Uterus (tissue), 4 donors: ENCODE results near the gene SGF29. TPM values are rescaled to one million over a fixed set of nuclear protein-coding genes. Genes with fewer than 3 reads are reported as not detected.
A peak's percentile ranks its signal among the peaks of the same experiment; 100 is the strongest.
"Not testable (repeated sequence)": the region's sequence is repeated elsewhere in the genome, so short reads cannot be mapped to it uniquely, and the experiment has no call there.

Source experiments
- DNase-seq, 2 donors: peaks; one replicate each; pipeline ENCODE4 v3.0.0-alpha.2; 2019 to 2020
- H3K27ac ChIP-seq, 2 donors: fragments of 200-600 bp; sonication (generic); 1 replicate in 1 of 2; 2 replicates in 1 of 2; pipeline ENCODE4 v1.5.1; 2016 to 2018
- H3K27me3 ChIP-seq, 2 donors: fragments of 200-600 bp; sonication (generic); one replicate each; pipeline ENCODE4 v1.5.1; 2018 to 2019; ENCODE audit warnings: control low read depth in 1 of 2
- H3K36me3 ChIP-seq, 2 donors: fragments of 200-600 bp; sonication (generic); one replicate each; pipeline ENCODE4 v1.5.1; 2019; ENCODE audit warnings: control low read depth in 1 of 2
- H3K4me1 ChIP-seq, 2 donors: fragments of 200-600 bp; sonication (generic); one replicate each; pipeline ENCODE4 v1.5.1; 2018 to 2019; ENCODE audit warnings: control low read depth in 1 of 2
- H3K4me3 ChIP-seq, 2 donors: fragments of 200-600 bp; sonication (generic); 1 replicate in 1 of 2; 2 replicates in 1 of 2; pipeline ENCODE4 v1.5.1; 2018 to 2019; ENCODE audit warnings: mild to moderate bottlenecking in 1 of 2
- H3K9me3 ChIP-seq, 2 donors: fragments of 200-600 bp; sonication (generic); one replicate each; pipeline ENCODE4 v1.5.1; 2019; ENCODE audit warnings: control low read depth in 1 of 2
- POLR2A ChIP-seq, 2 donors: fragments of 450-650 bp; IDR thresholded peaks; one replicate each; pipeline ENCODE4 v1.6.1; 2016; ENCODE audit warnings: antibody characterized with exemption in 2 of 2, mild to moderate bottlenecking in 1 of 2, moderate library complexity in 1 of 2
- intact Hi-C: fragments of 100-400 bp; cut with DNase I; formaldehyde crosslinking; loops from one replicate; pipeline ENCODE4 v1.15.1; 2023; ENCODE audit warnings: low total_unique reads
- total RNA-seq, 4 donors: library from RNA; depleted of rRNA in 3 of 4; stranded (reverse); fragments of >200 nt in 3 of 4; gene quantifications; one replicate each; pipeline versions ENCODE4 v1.1.0 to v1.2.4, GENCODE V29; 2014 to 2023
- TF ChIP-seq, protein P1 (sequence below), 4 experiments: fragments of 200-600 bp in 2 of 4; fragments of 450-650 bp in 2 of 4; sonication (generic) in 2 of 4; IDR thresholded peaks; one replicate each; pipeline ENCODE4 v1.5.1; 2016 to 2019; ENCODE audit warnings: antibody characterized with exemption in 4 of 4, mild to moderate bottlenecking in 2 of 4, moderate library complexity in 1 of 4
- donor health status: DM: yes; HTN: yes; CAD: no.

The SGF29 gene
- total RNA-seq, 4 donors from 2014 or later: 13.2 to 45.3 (median 29.1) TPM

DNA sequence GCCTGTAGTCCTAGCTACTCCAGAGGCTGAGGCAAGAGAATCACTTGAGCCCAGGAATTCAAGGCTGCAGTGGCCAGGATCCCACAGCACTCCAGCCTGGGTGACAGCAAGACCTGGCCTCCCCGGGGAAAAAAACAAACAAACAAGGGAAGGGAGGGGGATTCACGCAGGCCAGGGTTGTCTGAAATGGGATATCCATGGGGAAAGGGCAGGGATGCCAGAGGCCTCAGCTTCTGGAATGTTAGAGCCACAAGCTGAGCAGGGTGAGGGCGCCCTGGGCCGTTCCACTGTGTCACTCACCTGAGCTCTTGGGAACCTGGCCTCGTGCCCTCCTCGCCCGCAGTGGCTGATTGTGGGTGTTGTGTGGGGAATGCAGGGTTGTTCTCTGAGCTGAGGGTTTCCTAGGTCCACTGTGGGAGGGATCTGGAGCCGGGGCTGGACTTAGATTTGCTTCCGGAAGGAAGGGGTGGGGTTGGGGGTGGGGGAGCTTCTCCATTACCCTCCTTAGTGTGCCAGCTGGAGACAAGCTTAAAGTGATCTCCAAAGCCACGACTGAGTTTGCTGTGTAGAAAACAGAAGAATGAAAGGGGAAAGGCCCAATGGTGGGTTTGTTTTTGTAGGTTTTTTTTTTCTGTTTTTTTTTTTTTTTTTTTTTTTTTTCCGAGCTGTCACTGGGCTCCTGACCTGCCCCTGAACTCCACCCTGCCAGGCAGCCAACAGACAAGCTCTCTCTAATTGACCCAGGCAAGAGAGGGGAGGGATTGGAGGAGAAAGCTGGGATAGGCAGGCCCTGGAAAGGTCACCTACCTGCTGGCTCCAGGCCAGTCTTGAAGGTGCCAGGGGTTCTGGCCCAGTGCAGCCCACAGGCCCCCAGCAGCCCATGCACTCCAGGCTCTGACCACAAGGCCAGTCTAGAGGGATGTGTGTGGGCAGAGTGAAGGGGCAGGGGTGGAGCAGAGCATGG is 56.2 kb downstream of the SGF29 start, which contains the start of gene SULT1A1:
TSS of gene SULT1A1 (minus strand) at position 414 of the 964 bp plus-strand sequence. CDS start 1,189 bp downstream, outside the sequence.
- Histone ChIP-seq H3K9me3 (no peaks in the 10 kb centered on the region), H3K4me3 (no peak within 1 kb of the TSS), H3K36me3 (no peaks in the 10 kb centered on the region), H3K4me1 (no peaks in the 10 kb centered on the region), H3K27me3 (no peaks in the 10 kb centered on the region), H3K27ac (peak within 1 kb of the TSS in 1 of 2 donors; percentile 14)
- TF ChIP-seq, protein P1, sequence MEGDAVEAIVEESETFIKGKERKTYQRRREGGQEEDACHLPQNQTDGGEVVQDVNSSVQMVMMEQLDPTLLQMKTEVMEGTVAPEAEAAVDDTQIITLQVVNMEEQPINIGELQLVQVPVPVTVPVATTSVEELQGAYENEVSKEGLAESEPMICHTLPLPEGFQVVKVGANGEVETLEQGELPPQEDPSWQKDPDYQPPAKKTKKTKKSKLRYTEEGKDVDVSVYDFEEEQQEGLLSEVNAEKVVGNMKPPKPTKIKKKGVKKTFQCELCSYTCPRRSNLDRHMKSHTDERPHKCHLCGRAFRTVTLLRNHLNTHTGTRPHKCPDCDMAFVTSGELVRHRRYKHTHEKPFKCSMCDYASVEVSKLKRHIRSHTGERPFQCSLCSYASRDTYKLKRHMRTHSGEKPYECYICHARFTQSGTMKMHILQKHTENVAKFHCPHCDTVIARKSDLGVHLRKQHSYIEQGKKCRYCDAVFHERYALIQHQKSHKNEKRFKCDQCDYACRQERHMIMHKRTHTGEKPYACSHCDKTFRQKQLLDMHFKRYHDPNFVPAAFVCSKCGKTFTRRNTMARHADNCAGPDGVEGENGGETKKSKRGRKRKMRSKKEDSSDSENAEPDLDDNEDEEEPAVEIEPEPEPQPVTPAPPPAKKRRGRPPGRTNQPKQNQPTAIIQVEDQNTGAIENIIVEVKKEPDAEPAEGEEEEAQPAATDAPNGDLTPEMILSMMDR (IDR thresholded peaks at IDR 0.05): no peak
- no peak for TF ChIP-seq POLR2A (IDR thresholded peaks at IDR 0.05)
- intact Hi-C loops: no loop called here
- peak in 1 of 2 donors; percentile 31 for DNase-seq

DNA sequence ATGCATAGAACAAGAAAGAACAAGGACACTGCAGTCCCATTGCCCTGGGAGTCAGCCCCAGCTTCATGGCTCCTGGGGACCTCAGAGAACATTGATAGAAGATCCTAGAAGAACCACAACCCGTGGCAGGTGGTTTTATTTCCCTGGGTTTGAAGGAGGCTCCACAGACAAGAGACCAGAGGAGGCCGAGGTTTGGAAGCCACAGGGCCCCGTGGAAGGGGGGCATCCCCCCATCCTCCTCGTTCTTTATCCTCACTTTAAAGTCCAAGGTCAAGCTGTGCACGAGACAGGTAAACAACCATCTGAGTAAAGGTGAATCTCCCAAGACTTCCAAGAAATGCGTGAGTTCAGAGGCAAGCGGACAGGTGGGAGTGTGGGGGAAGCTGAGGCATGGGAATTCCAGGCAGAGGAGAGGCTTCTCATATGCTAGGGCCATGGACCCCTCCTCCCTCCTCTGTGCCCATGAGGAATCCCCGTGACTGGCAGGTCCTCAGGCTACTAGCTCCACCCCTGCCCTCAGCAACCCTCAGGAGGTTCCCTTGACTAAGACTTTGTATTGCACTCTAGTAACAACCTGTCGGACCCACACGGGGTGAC is 57.0 kb downstream of the SGF29 start:
- Histone ChIP-seq H3K4me1 (no peaks in the 10 kb centered on the region), H3K27ac (no peak overlapping the region), H3K4me3 (no peak overlapping the region), H3K9me3 (no peaks in the 10 kb centered on the region), H3K36me3 (no peaks in the 10 kb centered on the region), H3K27me3 (no peaks in the 10 kb centered on the region)
- intact Hi-C loops: no loop called here
- TF ChIP-seq POLR2A (IDR thresholded peaks at IDR 0.05): peak in 1 of 2 donors; percentile 6
- TF ChIP-seq, protein P1 (IDR thresholded peaks at IDR 0.05): no peak
- no peak for DNase-seq

DNA sequence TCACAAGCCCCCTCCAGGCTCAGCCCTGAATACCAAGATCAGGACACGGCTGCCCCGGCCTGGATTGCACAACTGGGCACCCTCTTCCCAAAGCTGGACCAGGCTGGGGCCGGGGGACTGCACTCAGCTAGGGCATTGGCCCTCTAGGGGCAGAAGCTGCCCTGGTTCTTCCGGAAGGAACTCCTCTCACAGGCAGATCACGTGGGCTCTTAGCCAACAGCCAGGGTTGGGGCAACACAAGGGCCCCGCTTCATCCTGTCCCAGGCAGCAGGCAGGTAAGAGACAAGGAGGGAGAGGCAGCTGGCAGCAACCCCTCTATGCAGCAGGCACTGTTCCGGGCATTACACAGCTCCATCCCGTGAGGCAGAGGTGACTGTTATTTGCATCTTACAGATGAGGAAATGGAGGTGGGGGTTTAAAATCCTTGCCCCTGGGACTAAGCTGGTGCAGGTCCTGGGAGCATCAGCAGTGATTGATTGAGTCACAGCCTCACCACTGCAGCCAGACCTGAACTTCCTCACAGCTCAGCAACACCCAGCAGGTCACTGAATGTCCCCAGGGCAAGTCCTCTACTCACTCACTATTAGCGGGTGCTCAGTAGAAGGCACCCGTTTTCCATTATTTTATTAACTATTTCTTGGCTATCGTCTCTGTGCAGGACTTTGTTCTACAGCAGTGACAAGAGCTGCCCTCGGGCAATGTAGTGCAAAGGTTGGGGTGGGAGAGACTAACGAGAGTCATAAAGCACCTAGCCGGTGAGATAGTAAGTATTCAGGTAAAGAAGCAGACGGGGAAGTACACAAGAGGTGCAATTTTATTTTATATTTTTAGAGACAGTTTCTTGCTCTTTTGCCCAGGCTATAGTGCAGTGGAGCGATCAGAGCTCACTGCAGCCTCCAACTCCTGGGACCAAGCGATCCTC is 58.9 kb downstream of the SGF29 start:
- DNase-seq, H3K9me3 ChIP-seq, H3K4me1 ChIP-seq, H3K36me3 ChIP-seq, intact Hi-C loops, H3K4me3 ChIP-seq, H3K27ac ChIP-seq, H3K27me3 ChIP-seq: not testable (repeated sequence)

DNA sequence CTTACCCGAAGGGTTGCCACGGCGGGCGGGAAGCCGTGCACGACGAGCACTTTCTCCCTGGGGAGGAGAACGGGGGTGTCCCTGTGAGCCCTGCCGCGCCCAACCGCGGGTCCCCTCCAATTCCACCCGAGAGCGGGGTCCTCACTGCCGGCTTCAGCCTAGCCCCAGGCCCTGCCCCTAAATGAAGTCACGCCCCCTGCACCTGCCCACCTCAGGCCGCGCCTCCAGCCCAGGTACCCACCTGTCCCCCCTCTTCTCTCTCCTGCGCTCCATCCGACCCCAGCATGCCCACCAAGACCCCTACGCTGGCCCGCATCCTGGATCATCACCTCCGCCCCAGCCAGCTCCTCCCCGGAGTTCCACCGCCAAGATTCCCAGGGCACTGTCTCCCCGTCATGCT is 60.2 kb downstream of the SGF29 start:
- intact Hi-C loops, H3K4me3 ChIP-seq, H3K4me1 ChIP-seq, H3K27ac ChIP-seq, H3K27me3 ChIP-seq, H3K9me3 ChIP-seq, H3K36me3 ChIP-seq, DNase-seq: not testable (repeated sequence)

DNA sequence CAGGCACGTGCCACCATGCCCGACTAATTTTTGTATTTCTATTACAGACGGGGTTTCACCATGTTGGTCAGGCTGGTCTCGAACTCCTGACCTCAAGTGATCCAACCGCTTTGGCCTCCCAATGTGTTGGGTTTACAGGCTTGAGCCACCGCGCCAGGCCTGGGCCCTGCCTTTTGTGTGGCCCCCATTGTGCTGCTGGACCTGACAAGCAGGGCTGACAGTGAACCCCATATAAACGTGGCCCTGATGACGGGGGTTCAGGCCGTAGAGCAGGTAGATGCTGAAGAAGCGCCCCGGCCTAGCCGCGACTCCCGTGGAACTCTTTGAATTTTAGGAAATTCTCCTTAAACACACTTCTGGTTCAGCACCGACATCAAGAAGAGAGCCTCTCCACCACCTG is 60.8 kb downstream of the SGF29 start:
- DNase-seq, H3K27ac ChIP-seq, H3K9me3 ChIP-seq, intact Hi-C loops, H3K27me3 ChIP-seq, H3K4me3 ChIP-seq, H3K36me3 ChIP-seq, H3K4me1 ChIP-seq: not testable (repeated sequence)

DNA sequence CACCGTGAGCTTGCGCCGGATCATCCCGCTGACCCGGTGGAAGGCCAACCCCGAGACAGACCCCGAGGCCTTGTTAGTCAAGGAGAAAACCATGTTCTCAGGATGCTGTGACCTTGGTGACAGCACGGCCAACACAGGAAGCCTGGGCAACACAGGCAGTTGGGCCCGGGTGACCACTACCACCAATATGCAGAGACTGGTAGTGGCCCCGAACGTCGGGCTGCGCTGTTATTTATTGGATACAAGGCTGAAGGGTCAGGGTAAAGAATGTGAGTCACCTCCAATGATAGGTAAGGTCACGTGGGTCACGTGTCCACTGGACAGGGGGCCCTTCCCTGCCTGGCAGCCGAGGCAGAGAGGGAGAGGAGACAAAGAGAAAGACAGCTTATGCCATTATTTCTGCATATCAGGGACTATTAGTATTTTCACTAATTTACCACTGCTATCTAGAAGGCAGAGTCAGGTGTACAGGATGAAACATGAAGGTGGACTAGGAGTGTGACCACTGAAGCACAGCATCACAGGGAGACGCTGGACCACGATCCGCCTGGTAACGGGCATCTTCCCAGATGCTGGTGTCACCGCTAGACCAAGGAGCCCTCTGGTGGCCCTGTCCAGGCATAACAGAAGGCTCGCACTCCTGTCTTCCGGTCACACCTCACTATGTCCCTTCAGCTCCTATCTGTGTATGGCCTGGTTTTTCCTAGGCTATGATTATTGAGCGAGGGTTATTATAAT is 61.9 kb downstream of the SGF29 start:
- TF ChIP-seq, protein P1 (IDR thresholded peaks at IDR 0.05): peak; percentile 45 to 75 (median 67)
- H3K9me3 ChIP-seq, H3K27ac ChIP-seq, intact Hi-C loops, H3K4me3 ChIP-seq, H3K27me3 ChIP-seq, H3K36me3 ChIP-seq, H3K4me1 ChIP-seq: not testable (repeated sequence)
- peak; percentile 51 to 65 for DNase-seq

DNA sequence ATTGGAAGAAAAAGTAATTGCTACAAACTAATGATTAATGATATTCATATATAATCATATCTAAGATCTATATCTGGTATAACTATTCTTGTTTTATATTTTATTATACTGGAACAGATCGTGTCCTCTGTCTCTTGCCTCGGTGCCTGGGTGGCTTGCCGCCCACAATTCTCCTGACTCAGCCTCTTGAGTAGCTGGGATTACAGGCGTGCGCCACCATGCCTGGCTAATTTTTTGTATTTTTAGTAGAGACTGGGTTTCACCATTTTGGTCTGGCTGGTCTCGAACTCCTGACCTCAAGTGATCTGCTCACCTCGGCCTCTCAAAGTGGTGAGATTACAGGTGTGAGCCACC is 62.5 kb downstream of the SGF29 start:
- H3K27ac ChIP-seq: not testable (repeated sequence)

More for the DNA sequence above, 62.5 kb downstream of the SGF29 start:
- DNase-seq, H3K27me3 ChIP-seq, H3K4me1 ChIP-seq, H3K9me3 ChIP-seq, intact Hi-C loops, H3K4me3 ChIP-seq, H3K36me3 ChIP-seq: not testable (repeated sequence)
